Measurements from ENCODE around the gene THOC3.
"Not testable (repeated sequence)": the region's sequence is repeated elsewhere in the genome, so short reads cannot be mapped to it uniquely, and the experiment has no call there.

Gene THOC3

DNA sequence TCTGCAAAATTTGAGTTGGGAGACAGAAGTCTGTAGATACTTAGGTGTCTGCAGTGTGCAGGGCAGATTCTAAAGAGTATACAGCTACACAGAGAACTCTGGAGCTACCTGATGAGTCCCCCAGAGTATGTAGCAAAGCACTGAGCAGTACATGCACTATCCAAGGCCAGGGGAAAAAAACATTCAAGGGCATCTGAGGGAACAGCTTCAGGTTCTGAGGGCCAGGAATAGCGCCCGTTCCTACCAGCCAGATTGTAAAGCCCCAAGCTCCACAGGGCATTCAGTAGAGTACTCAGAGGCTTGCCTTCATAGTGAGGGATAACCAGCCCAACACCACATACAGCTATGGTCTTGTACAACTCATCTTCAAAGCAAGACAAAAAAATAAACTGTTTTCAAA, 27.5 kb downstream of the THOC3 start:
- not testable (repeated sequence) for DNase-seq (ENCODE audit: low spot score)

DNA sequence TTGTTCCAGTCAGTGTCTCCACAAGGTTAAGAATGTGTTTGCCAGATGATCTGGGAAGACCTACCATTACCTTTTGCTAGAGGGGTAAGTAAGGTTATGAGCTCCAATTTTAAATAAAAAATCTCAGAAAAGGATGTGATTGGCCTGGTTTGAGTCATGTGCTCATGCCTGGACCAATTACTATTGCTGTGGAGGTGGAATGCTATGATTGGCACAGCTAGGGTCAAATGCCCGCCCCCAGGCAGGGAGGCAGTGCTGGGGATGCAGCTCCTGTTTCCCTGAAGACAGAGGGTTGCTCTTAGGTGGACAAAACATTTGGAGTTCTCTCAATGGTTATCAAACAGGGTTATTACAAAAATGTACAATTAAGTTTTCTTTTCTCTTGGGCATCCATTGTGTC, 29.6 kb downstream of the THOC3 start:
- not testable (repeated sequence) for DNase-seq (ENCODE audit: low spot score)

DNA sequence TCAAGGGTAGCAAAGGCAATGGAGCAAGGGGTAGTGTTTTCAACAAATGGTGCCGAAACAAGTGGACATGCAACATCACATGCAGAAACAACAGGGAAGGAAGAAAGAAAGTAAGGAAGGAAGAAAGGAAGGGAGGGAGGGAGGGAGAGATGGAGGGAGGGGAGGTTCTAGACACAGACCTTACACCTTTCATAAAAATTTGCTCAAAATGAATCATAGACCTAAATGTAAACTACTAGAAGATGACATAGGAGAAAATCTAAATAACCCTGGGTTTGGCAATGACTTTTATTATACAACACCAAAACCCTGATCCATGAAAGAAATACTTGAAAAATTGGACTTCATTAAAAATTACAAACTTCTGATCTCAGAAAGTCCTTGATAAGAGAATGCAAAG, 39.4 kb downstream of the THOC3 start:
- not testable (repeated sequence) for DNase-seq (ENCODE audit: low spot score)

DNA sequence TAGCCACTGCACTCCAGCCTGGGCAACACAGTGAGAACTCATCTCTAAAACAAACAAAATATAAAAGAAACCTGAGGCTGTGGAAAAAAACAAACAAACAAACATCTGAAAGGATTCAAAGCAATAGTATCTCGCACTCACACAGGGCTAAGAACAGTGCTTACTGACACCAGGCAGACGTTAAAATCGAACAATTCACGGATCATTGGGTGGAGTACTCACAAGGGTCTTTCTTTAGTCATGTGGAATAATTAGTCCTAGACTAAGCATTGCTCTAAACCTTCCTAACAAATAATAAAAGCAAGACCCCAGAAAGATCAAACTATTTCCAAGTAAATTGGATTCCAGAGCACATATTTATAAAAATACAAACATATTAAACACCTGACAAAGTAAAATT, 43.0 kb downstream of the THOC3 start:
- not testable (repeated sequence) for DNase-seq (ENCODE audit: low spot score)

DNA sequence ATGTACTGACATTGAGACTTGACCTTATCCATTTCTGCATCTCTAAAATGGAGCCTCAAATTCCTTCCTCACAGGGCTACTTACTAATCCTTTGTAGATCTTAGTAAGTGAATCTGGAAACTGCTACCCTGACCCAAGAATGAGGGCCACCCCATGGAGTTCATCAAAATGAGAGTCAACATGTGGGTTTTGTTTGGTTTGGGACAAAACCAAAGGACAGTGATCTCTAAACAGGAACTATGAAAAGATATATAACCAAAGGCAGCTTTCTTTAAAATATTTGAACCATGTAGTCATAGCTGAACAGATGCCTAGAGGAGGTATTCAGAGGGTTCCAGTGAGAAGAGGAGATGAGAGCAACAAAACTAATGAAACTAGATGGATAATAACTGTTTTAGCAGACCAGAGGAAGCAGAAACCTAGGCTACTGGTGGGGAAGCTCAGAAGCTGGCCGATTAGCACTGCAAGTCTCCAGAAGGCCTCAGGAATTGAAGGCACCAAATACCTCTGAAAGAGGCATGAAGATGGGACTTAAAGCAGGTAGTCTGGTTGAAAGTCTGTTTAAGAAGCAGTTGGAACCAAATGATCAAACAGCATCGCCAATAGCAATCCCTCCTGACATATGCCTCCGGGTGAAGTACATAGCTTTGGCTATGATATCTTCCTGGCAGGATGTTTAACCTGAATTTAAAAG, 45.8 kb downstream of the THOC3 start:
- peak; percentile 6 for DNase-seq (ENCODE audit: low spot score)

DNA sequence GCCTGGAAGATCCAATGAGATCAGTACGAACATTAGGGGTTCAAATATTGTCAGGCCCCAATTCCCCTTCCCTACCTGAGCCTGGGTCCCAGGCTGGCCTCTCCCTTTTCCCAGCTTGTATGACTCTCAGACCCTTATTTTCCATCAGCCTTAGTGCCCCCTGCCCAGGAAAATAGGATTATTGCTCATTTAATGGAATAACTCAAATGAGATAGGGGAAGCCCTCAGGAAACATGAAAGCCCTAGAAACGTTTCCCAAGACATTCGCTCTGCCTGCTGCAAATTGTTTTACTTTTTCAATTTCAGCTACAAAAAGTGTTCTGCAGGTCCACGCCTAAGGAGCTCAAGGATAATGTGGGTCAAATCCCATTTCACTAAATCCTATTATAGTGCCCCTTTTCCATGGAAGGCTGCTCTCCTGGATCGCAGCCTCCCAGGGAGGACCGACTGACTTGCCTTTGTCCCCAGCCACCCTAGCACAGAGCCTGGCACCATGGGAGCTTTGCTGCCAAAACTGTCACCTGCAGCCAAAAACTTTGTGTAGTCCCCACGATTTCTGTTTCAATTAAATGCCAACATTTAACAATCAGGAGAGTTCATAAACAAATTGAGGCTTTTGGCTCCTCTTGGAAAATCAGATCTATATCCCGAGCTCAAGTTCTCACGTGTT, 46.9 kb downstream of the THOC3 start:
- peak; percentile 9 for DNase-seq (ENCODE audit: low spot score)

DNA sequence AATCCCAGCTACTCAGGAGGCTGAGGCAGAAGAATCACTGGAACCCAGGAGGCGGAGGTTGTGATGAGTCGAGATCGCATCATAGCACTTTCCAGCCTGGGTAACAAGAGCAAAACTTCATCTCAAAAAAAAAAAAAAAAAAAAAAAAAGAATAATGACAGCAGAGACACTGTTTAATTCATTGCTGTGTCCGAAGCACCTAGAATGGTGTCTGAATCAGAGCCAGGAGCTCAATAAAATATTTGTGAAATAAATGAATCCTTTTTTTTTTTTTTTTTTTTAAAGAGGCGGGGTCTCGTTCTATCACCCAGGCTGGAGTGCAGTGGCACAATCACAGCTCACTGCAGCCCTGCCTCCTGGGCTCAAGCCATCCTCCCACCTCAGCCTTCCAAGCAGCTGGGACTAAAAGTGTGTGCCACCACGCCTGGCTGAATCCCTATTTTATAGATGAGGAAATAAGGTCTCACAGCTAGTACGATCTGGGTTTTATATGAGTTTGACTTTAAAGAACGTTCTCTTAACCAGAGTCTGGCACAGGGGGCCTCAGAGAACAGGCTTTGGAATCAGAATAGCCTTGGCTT, 47.8 kb downstream of the THOC3 start:
- DNase-seq (ENCODE audit: low spot score): peak; percentile 6

DNA sequence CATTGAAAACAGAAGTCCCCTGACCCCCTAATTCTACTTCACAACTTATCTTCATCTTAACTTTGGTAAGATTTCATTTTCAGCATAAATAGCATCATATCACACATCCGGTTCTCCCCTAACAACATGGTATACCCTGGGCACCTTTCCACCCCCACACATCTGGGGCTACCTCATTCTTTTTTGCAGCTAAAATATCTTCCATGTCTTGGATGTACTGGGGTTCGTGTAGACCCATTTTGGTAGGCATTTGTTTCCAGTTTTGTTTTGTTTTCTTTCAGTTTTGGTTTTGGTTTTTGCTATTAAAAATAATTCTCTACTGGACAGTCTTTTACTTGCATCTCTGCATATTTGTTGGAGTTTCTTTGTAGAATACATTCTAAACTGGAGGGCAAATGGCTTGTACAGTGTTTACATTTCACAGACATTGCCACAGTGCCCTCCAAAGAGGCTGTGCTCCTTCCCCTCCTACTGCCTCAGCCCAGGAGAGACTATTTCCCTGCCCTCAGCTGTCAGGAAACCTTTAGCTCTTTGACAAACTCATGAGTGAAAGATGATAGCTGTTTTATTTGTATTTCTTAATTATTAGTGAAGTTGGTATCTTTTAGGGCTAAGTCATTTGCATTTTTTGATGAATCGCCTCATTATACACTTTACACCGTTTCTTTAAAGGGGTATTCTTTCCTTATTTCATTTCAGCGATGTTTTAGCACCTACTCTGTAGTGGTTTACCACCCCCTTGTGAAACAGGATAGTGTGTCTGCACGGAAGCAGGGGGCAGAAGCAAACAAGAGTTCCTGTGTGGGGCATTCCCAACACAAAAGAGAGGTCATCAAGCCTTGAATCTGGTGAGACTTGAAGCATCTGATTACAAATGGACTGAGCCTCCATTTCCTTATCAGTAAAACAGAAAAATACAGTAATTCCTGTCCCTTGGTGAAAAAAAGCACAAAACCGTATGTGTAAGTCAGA, 52.8 kb downstream of the THOC3 start:
- DNase-seq (ENCODE audit: low spot score): not testable (repeated sequence)

DNA sequence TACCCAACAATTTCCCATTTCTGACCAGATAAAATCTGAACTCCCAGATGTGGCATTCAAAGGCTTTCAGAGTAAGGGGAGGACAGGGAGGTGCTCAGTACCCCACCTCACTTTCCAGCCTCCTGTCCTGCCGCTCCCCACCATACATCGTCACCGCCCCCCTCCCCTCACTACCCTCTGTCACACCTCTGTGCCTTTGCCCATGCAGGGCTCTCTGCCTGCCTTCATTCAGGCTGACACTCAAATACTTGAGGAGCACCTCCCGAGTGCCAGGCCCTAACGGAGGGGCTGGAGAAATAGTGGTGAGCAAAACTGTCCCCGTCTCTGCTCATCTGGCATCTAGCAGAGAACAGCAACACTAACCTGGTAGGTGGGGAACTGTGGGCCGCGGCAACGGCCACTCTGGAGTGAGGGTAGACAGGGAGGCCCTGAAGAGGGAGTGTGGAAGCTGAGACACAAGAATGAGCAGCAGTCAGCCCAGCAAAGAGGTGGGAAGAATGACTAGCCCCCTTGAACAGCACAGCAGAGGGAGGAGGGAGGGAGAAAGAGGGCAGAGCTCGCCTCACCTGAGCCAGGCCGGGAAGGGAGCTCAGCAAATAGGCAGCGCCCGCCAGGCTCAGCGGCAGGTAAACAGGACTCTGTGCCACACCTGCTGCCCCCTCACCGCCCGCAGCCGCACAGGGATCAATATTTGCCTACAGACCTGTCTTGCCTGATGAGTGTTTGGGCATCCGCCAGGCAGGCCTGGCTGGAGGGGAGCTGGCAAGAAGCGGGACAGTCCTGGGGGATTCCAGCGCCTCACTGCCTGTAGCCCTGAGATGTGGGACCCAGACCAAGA, 54.1 kb downstream of the THOC3 start:
- peak; percentile 13 for DNase-seq (ENCODE audit: low spot score)

DNA sequence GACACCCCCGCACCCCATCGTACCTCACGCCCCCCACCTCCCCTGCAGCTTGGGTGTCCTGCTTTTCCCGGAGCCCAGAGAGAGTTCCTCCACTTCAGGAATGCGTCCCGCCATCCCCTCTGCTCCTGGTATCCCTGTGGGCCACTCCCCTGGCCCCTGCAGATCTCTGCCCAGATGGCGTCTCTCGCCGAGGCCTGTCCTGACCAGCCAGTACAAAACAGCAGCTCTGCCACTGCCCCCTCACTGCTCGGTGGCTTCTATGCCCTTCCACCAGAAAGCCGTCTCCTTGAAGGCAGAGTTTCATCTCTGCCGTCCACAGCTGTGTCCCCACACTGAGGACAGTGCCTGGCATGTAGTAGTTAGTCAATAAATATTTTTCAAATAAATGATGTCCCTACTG, 58.0 kb downstream of the THOC3 start:
- peak; percentile 12 for DNase-seq (ENCODE audit: low spot score)

Measured in D341Med (cell line).